HL-60/S4 (cell line): ENCODE measurements around the gene SEC61A1.

ENCODE experiments used
- in situ Hi-C: fragments of 300-500 bp; cut with MboI; formaldehyde crosslinking; loops from 2 replicates; pipeline ENCODE4 v1.14.3; 2022; ENCODE audit warnings: low sequenced_read_pairs

SEC61A1 gene

DNA sequence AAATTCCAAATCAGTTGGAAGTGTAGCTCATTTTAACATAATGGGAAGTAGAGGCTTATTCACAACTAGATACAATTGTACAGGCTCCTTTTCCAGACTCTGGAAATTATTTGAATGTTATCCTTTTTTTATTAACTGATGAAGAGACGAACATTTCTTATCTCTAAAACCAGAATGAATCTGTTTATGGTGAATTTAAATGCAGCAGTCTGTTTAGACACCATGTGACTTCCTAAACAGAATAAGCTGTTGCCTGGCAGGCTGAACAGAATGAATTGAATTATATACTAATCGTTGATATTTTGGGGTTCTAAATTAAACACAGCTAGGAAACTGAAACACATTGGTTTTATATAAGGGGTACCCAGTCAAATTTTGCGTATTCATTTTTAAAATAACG is 4.0 kb downstream of the SEC61A1 start:
- in situ Hi-C loops: no loop called here

DNA sequence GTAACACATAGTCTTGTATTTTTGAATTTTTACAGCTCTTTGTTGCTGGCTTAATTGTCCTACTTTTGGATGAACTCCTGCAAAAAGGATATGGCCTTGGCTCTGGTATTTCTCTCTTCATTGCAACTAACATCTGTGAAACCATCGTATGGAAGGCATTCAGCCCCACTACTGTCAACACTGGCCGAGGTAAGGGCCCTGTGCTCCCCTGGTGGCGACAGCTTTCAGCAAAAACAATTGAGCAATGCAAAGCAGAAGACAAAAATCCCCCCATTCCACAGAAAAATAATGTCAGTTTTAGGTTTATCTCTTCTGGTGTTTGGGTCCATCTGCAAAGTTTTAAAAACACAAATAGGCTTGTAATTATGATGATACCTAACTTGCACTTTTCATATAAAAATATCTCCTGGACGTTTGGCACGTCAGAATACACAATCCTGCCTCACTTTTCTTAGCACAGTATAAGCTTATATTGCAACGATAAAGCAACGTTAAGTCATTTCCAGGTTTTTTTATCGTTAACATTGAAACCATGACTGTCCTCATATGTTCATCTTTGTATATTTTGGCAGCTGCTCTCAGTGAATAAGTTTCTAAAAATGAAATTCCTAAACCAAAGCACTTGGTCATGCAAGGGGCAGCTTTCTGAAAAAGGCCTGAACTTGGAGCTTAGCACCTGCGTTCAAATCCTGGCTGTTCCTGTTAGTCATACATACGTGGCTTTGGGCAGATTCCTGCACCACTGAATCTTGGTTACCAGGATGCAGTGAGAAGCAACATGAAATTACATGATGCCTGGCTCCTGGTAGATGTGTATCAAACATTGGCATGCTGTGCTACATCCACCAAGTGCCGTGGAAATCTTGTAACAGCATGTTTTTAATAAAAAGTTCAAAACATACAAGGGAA is 8.5 kb downstream of the SEC61A1 start:
- in situ Hi-C loops: no loop called here

DNA sequence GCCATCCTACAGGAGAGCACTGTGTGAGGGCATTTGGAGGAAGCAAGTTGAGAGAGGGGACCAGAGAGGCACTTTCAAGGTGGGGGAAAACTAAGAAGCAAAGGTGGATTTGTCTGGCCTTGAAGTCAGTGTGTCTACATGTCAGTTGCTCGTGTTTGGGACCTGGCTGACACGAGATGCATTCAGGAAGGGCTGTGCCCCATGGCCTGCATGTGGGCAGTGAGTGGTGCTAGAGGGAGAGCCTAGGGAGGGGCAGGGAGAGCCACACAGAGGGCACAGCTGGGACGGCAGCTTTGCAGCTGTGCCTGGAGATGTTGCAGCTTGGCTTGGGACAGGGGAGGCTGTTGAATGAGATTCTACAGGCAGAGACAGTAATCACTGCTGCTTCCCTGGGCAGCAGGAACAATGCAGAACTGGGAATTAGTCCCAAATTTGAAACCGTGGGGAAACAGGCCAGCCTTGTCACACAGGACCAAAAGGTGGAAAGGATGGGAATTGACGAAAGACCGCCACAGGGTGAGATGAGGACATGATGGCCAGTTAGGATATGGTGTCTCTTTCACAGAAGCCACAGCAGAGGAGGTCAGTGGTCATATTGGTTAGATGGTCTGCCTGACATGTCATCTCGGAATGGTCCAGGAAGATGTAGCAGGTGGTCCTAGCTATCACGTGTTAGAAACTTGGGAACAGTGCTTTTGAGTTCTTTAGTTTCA is 10.0 kb downstream of the SEC61A1 start:
- in situ Hi-C loops: no loop called here

DNA sequence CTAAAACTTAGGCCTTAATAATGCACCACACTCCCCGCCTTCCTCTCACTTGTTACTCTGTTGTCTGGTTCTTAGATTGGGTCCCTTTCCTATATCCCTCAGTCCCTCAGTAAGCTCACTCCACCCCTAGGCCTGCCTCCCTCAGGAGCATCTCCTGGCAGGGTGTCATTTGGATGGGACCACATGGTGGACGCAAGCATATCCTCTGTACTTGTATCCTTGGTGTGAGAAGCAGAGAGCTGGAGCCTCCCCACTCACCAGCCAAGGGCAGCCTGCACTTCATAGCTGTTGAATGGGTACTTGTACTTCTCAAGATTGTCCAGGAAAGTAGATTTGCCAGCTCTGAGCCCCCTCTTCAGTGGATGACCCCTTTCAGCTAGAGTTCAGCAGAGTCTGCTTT is 11.6 kb downstream of the SEC61A1 start:
- in situ Hi-C loops: no loop called here

DNA sequence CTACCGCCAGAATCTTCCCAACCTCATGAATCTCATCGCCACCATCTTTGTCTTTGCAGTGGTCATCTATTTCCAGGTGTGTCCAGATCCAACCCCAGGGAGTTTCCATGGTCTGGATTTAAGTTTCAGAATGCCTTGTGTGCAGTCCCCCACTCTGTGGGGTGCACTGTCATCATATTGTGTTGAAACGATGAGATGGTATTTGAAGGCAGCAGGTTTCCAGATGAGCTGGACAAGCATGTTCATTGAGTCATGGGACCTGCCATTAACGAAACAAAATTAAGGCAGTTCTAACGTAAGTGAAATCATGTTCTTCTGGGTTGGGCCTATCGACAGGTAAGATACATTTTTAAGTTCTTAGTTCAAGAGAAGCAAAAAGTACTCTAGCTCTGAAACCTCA is 12.7 kb downstream of the SEC61A1 start:
- in situ Hi-C loops: no loop called here

DNA sequence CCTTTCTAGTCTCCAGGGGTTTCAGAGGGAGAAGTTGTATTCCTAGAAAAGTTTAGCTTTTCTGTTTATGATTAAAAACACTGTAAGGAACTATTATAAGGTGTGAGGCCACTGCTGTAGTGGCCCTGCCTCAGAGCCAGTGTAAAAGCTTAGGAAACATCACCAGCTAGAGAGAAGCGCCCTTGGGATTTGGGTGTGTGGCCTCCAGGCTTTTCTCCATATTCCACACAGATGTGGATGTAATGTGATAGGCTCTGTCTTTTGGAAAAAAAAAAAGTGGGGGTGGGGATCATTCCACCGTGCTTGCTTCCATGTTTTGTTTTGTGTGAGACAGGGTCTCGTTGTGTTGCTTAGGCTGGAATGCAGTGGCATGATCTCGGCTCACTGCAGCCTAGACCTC is 13.9 kb downstream of the SEC61A1 start:
- in situ Hi-C loops: no loop called here

DNA sequence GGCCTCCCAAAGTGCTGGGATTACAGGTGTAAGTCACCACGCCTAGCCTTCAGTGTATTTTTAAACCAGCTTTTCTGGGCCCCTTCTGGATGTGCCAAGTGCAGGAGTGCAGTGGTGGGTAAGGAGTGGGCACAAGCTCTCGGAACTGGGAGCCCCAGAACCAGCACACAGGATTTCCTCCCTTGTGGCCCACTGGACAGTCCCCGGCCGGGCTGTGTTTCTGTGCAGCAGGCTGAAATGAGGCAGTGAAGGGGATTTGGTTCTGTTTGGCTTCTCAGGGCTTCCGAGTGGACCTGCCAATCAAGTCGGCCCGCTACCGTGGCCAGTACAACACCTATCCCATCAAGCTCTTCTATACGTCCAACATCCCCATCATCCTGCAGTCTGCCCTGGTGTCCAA is 14.4 kb downstream of the SEC61A1 start:
- in situ Hi-C loops: no loop called here

DNA sequence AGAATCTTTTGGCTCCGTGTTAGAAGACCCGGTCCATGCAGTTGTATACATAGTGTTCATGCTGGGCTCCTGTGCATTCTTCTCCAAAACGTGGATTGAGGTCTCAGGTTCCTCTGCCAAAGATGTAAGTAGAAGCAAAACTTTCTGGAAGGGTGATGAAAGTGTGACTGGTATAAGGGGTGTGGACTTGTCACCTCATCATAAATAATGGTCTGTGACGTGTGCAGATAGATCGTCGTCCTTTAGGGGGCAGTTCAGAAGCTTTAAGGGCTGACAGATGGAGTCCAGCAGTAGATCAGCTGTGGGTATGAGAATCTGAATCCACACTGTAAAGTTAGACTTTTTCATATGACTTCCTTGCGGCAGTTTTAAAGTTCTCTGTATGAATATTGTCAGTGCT is 15.3 kb downstream of the SEC61A1 start:
- in situ Hi-C loops: no loop called here

DNA sequence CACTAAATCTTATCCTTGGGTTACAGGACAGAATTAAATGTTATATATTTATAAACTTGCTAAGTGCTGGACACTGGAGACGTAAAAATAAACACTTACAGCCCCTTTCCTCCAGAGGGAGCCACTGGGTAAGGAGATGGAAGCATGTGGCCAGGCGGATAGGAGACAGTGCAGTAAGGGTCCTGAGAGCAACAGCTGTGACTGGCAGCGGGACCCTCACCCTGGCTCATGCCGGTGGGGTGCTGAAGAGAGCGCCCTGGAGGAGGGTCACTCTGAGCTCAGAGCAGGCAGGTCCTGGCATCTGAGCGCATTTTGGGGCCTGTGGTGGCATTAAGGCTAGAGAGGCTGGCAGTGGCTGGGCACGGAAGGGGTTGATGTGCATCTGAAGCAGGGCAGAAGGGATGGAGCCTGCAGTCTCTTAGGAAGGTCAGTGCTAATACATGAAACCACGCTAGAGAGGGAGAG is 16.0 kb downstream of the SEC61A1 start:
- in situ Hi-C loops: no loop called here

DNA sequence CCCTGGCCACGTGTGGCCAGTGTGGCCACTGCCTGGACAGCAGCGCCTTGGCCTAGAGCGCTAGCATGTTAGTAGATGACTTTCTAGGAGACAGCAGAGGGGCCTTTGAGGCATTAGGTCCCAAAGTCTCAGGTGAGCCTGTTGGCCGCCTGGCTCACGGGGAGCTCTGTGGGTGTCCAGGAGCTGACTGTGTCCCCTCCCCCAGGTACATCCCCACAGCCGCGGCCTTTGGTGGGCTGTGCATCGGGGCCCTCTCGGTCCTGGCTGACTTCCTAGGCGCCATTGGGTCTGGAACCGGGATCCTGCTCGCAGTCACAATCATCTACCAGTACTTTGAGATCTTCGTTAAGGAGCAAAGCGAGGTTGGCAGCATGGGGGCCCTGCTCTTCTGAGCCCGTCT is 17.0 kb downstream of the SEC61A1 start:
- in situ Hi-C loops: no loop called here

DNA sequence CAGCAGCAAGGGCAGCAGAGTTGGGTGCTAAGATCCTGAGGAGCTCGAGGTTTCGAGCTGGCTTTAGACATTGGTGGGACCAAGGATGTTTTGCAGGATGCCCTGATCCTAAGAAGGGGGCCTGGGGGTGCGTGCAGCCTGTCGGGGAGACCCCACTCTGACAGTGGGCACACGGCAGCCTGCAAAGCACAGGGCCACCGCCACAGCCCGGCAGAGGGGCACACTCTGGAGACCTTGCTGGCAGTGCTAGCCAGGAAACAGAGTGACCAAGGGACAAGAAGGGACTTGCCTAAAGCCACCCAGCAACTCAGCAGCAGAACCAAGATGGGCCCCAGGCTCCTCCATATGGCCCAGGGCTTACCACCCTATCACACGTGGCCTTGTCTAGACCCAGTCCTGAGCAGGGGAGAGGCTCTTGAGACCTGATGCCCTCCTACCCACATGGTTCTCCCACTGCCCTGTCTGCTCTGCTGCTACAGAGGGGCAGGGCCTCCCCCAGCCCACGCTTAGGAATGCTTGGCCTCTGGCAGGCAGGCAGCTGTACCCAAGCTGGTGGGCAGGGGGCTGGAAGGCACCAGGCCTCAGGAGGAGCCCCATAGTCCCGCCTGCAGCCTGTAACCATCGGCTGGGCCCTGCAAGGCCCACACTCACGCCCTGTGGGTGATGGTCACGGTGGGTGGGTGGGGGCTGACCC is 18.8 kb downstream of the SEC61A1 start:
- in situ Hi-C loops: no loop called here

DNA sequence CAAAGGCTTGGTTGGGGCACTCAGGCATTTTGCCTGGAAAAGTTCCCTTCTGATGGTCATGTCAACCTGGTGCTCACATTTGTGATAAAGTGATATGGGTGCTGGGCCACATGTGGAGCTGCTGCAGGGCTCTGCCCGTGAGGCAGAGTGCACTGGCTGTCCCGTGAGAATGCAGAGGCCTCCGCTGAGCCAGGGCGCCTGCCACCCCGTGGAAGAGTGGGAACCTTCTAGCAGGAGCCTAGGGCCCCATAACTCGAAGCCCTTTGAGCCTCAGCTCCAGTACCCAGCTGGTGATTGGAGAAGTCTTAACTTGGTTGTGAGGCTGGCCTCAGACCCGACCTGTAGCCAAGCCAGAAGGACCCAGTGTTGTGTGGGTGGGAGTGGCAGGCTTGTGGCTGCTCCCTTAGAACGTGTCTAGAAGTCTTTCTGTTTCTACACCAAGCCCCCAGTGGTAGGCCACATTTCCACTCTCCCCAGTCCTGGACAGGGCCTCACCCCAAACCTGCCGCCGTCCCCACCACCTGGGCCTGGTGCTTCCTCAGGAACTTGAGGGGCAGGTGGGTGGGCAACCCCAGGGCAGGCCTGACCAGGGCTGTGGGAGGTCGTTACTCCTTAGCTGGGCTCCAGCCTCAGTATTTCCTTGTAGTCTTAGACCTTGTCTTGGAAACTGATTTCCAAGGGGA is 19.7 kb downstream of the SEC61A1 start:
- in situ Hi-C loops: no loop called here

DNA sequence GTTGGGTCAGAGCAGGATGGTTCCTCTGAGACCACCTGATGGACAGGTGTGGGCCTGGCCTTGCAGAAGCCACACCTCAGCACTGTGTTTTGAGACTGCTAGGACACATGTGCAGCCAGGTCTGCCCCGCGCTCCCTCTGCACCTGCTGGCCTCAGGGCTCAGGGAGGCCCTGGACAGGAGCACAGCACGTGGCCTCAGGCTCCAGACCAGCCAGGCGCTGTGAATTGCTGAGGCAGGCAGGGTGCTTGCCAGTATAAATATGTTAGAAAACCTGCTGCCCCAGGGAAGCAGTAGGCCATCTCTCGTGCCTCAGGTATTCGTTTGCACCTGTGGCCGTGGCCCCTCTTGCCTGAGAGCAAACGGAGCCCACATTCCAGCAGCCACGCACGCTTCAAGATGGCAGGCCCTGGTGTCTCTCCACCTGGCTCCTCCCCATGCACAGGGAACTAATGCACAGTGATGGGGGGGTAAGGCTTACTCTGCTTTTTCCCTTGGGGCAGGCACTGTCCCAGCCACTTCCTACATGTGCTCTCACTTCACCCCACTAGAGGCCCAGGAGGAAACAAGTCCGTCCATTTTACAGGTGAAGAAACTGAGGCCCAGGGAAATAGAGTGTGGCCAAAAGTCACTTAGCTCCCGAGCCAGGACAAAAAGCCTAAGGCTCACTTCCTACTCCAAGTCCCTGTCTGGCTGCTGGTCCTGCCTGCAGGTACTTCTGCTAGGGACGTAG is 20.4 kb downstream of the SEC61A1 start:
- in situ Hi-C loops: no loop called here

DNA sequence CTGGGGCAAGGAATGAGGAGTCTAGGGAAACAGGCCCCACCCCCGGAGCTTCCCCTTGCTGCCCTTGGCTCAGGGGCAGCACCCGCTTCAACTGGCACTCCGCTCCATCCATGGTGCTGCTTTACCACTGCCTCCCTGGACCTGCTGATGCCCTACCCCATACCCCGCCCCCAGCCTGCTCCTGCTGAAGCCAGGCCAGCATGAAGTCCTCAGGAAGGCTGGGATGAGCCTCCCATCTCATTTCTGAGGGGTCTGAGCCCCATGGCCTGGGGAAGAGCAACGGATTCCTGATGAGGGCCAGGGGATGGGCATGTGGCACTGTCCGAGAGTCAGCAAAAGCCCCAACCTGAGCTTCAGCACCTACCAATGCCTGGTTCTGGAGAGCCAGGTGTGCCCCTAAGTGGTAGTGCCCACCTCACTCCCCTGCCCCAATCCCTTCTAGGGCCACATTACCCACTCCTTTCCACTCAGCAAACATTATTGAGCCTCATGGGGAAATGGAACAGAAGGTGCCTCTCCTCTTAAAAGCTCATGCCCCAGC is 21.0 kb downstream of the SEC61A1 start:
- in situ Hi-C loops: no loop called here

DNA sequence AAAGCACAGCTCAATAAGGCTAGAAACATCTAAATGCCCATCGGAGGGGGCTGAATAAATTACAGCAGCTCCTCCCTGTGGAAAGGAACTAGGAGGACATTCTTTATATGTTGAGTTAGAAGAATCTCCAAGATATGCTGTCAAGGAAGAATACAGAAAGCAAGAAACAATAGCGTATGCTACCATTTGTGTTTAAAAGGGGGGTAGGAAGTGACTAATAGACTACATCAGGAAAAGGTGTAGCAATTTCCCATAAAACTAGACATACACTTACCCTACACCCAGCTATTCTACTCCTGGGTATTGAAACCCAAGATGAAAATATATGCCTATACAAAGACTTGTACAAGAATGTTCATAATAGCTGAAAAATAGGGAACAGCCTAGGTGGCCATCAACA is 21.6 kb downstream of the SEC61A1 start:
- in situ Hi-C loops: no loop called here

DNA sequence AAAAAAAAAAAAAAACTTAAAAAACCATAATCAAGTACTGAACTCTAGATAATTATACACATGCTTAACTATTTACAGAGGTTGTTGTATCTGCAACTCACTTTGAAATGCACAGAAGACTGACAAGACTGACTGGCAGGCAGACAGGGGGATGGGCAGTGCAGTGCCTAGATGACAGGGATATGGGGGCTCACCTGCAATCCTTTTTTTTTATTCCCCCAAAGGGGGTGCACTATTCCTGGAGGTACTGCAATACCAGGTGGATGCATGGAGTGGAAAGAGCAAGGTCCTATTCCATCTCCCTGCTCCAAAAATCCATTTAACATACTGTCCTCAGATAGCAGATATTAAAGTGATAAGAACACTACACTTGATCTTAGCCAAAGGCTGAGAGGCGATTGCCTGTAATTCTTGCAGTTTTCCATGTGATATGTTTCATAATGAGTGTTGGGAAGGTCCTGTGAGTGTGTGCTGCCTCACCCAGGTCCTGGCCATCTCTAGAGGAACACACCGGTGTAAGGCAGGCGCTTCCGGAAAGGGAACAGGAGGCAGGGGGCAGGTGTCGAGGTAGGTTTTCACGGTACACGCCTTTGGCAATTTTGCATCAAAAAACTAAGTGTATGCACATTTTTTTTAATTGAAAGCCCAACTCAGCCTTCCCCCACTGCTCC is 22.7 kb downstream of the SEC61A1 start:
- in situ Hi-C loops: no loop called here

DNA sequence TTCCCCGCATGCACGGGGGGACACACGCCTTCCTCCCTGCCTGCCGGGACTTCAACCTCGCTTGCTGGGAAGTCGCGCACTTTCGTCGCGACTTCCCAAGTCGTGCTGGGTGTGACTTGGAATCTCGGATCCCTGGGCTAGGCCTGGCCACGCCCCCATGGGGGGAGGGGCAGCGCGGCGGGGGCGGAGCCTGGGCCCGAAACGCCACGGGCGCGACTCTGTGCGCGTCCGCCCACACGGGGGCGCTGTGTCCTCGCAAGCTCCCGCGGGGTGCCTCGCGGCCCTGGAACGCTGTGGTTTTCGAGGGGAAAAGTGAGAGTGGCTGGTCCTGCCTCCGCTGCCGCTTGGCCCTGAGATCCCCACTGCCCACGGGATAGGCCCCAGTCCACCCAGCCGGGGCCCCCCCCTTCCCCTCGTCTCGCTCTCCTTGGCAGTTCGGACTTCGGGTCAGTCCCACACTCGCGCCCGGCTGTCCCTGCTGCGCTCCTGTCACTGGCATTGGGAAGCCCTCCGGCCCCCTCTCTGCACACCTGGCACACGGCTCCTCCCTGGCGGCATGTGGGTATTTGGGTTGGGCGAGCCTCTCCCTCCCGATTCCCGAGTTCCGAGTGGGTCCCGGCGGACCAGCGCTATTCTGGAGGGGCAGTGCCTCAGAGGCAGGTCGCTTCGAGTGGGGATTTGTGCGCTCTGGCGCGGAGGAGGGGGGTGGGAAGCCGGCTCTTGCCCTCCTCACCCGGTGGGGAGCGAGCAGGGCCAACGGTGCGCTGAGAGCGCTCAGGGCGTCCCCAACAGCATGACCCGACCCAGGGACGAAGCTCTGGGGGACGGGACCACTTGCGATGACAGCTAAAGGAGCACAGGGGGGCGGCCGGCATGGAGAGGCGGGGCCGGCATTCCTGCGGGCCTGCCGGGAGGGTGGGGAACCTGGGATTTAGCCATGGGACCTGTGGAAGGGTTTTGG is 23.6 kb downstream of the SEC61A1 start:
- in situ Hi-C loops: no loop called here

DNA sequence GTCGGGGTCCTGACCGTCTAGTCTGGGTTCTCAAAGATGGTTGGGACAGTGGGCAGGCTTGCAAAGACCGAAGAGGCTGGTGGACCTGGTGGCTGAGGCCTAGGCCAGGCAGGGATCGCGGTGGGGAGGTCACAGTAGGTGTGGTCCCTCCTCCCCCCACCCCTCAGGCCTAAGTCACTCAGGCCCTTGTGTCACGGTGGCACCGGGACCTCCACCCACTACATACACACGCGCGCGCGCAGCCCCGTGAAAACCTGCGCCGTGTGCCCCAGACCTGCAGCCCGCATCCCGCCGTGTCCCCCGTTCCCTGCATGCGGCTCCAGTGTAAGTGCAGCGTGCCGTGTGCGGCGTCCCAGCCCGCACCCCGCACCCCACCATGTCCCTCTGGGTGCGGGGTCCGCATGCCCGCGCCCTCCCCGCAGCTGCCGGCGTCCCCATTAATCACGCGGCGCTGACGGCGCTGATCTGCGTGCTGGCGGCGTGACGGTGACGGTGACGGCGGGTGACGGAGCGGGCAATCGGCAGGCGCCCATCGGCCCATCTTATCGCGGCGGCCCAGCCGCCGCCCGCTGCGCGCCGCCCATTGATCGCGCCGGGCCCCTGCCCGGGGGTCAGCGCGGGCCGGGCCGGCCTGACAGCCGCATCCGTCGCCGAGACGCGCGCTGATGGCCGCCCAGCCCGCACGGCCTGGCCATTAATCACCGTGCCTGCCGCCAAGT is 24.4 kb downstream of the SEC61A1 start:
- in situ Hi-C loops: no loop called here
